ENCODE results near the gene TIAM2. TPM values are rescaled to one million over a fixed set of nuclear protein-coding genes. Genes with fewer than 3 reads are reported as not detected.
"Not testable (repeated sequence)": the region's sequence is repeated elsewhere in the genome, so short reads cannot be mapped to it uniquely, and the experiment has no call there.

The TIAM2 gene
- total RNA-seq, 1 experiment from 2014 or later: 12.9 TPM

GRCh38 chr6:155224618-155225017, 229.5 kb downstream of the TIAM2 start:
- intact Hi-C loops (cut with micrococcal nuclease; ENCODE audit: unreplicated experiment): no loop called here
- Mint-ChIP-seq H3K9me3 (ENCODE audit: low read depth, unreplicated experiment) (no peaks in the 10 kb centered on the region), H3K27ac (ENCODE audit: unreplicated experiment) (peak overlapping the region; percentile 96), H3K27me3 (ENCODE audit: unreplicated experiment) (no peaks in the 10 kb centered on the region), H3K4me1 (ENCODE audit: low read depth, unreplicated experiment) (peaks cover 15% of the 10 kb centered on the region), H3K4me3 (ENCODE audit: low read depth, unreplicated experiment) (no peak overlapping the region), H3K36me3 (ENCODE audit: insufficient read depth, unreplicated experiment) (peaks cover 11% of the 10 kb centered on the region)
- TSS peak; percentile 73 for BruUV-seq (replicated peaks)
- CTCF ChIA-PET: interaction anchor here (1.3 kb wide), 1 partner anchor 36 kb away, joined by 3 read pairs; no protein-coding TSS in a partner anchor
- no peak for DNase-seq
- TF ChIP-seq CTCF (IDR thresholded peaks at IDR 0.05; ENCODE audit: unreplicated experiment): no peak

GRCh38 chr6:155227046-155227445, 231.9 kb downstream of the TIAM2 start:
- CTCF ChIA-PET: interaction anchor here (0.7 kb wide), 1 partner anchor 1543 kb away, joined by 3 read pairs; no protein-coding TSS in a partner anchor
- no peak overlapping the region for H3K4me3 Mint-ChIP-seq (ENCODE audit: low read depth, unreplicated experiment)
- peaks cover 16% of the 10 kb centered on the region for H3K36me3 Mint-ChIP-seq (ENCODE audit: insufficient read depth, unreplicated experiment)
- H3K4me1 Mint-ChIP-seq (ENCODE audit: low read depth, unreplicated experiment): peaks cover 15% of the 10 kb centered on the region
- H3K9me3 Mint-ChIP-seq (ENCODE audit: low read depth, unreplicated experiment): no peaks in the 10 kb centered on the region
- no peak for TF ChIP-seq CTCF (IDR thresholded peaks at IDR 0.05; ENCODE audit: unreplicated experiment)
- intact Hi-C loops (cut with micrococcal nuclease; ENCODE audit: unreplicated experiment): no loop called here
- BruUV-seq (replicated peaks): no TSS peak
- no peak for DNase-seq
- H3K27me3 Mint-ChIP-seq (ENCODE audit: unreplicated experiment): no peaks in the 10 kb centered on the region
- H3K27ac Mint-ChIP-seq (ENCODE audit: unreplicated experiment): no peak overlapping the region

GRCh38 chr6:155228546-155229166, 233.5 kb downstream of the TIAM2 start:
- Mint-ChIP-seq H3K27me3 (ENCODE audit: unreplicated experiment) (no peaks in the 10 kb centered on the region), H3K9me3 (ENCODE audit: low read depth, unreplicated experiment) (no peaks in the 10 kb centered on the region), H3K4me3 (ENCODE audit: low read depth, unreplicated experiment) (no peak overlapping the region), H3K4me1 (ENCODE audit: low read depth, unreplicated experiment) (peaks cover 13% of the 10 kb centered on the region), H3K27ac (ENCODE audit: unreplicated experiment) (no peak overlapping the region), H3K36me3 (ENCODE audit: insufficient read depth, unreplicated experiment) (peaks cover 16% of the 10 kb centered on the region)
- no TSS peak for BruUV-seq (replicated peaks)
- TF ChIP-seq CTCF (IDR thresholded peaks at IDR 0.05; ENCODE audit: unreplicated experiment): no peak
- CTCF ChIA-PET: no interaction called here
- intact Hi-C loops (cut with micrococcal nuclease; ENCODE audit: unreplicated experiment): no loop called here
- DNase-seq: no peak

GRCh38 chr6:155230975-155231374, 235.9 kb downstream of the TIAM2 start:
- H3K4me3 Mint-ChIP-seq (ENCODE audit: low read depth, unreplicated experiment); H3K9me3 Mint-ChIP-seq (ENCODE audit: low read depth, unreplicated experiment); H3K27ac Mint-ChIP-seq (ENCODE audit: unreplicated experiment); H3K4me1 Mint-ChIP-seq (ENCODE audit: low read depth, unreplicated experiment); H3K36me3 Mint-ChIP-seq (ENCODE audit: insufficient read depth, unreplicated experiment); intact Hi-C loops (cut with micrococcal nuclease; ENCODE audit: unreplicated experiment); BruUV-seq (replicated peaks); H3K27me3 Mint-ChIP-seq (ENCODE audit: unreplicated experiment); DNase-seq: not testable (repeated sequence)
- CTCF ChIA-PET: interaction anchor here (0.7 kb wide), 1 partner anchor 336 kb away, joined by 4 read pairs; no protein-coding TSS in a partner anchor

- BruUV-seq (replicated peaks): no TSS peak
- Mint-ChIP-seq H3K4me1 (ENCODE audit: low read depth, unreplicated experiment) (no peaks in the 10 kb centered on the region), H3K27ac (ENCODE audit: unreplicated experiment) (no peak overlapping the region), H3K9me3 (ENCODE audit: low read depth, unreplicated experiment) (no peaks in the 10 kb centered on the region), H3K27me3 (ENCODE audit: unreplicated experiment) (no peaks in the 10 kb centered on the region), H3K36me3 (ENCODE audit: insufficient read depth, unreplicated experiment) (peaks cover 5% of the 10 kb centered on the region), H3K4me3 (ENCODE audit: low read depth, unreplicated experiment) (no peak overlapping the region)
- intact Hi-C loops (cut with micrococcal nuclease; ENCODE audit: unreplicated experiment): no loop called here
- TF ChIP-seq CTCF (IDR thresholded peaks at IDR 0.05; ENCODE audit: unreplicated experiment): no peak
- DNase-seq: no peak
- CTCF ChIA-PET: no interaction called here
Observed at GRCh38 chr6:155232848-155233247, 237.7 kb downstream of the TIAM2 start.

Data from Calu3 (cell line).